ENCODE measurements around the gene NFYC. TPM values are rescaled to one million over a fixed set of nuclear protein-coding genes. Genes with fewer than 3 reads are reported as not detected.

Gene NFYC
- total RNA-seq, 2 donors from 2014 or later: 46.9 to 62.2 TPM

GRCh38 chr1:40690771-40691537, 550 bp upstream of the NFYC start:
- DNase-seq: no peak
- Histone ChIP-seq H3K4me1 (peaks cover 8% of the 10 kb centered on the region), H3K27me3 (no peaks in the 10 kb centered on the region), H3K4me3 (peak overlapping the region; percentile 70), H3K36me3 (no peaks in the 10 kb centered on the region), H3K9ac (ENCODE audit: low read depth in 2 of 2, low read length in 2 of 2) (peak overlapping the region; percentile 36 to 96), H3K27ac (peak overlapping the region; percentile 95), H3K9me3 (no peaks in the 10 kb centered on the region)
- TF ChIP-seq, protein P1, sequence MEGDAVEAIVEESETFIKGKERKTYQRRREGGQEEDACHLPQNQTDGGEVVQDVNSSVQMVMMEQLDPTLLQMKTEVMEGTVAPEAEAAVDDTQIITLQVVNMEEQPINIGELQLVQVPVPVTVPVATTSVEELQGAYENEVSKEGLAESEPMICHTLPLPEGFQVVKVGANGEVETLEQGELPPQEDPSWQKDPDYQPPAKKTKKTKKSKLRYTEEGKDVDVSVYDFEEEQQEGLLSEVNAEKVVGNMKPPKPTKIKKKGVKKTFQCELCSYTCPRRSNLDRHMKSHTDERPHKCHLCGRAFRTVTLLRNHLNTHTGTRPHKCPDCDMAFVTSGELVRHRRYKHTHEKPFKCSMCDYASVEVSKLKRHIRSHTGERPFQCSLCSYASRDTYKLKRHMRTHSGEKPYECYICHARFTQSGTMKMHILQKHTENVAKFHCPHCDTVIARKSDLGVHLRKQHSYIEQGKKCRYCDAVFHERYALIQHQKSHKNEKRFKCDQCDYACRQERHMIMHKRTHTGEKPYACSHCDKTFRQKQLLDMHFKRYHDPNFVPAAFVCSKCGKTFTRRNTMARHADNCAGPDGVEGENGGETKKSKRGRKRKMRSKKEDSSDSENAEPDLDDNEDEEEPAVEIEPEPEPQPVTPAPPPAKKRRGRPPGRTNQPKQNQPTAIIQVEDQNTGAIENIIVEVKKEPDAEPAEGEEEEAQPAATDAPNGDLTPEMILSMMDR (IDR thresholded peaks at IDR 0.05): no peak
- intact Hi-C loops (cut with DNase I): no loop called here

DNA sequence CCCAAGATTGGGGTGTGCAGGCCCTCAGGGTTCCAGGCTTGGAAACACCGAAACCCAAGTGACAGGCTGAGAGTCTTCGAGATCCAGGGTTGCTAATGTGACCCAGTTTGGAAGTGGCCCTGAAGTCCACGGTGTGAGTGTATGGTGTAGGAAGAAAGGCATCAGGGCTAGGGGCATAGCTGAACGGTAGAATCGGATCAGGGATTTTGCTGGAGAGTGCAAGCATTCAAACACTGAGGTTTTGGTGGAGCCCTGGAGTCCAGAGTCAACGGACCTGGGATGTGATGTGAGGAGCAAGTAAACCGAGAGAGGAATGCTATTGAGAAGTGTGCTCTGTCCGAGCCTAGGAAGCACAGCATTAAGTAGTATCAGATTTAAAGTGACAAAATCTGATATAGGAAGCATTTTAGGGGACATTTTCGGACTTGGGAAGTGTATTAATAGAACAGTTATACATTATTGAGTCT, 958 bp downstream of the NFYC start:
- peak overlapping the region; percentile 96 to 97 for H3K9ac ChIP-seq (ENCODE audit: low read depth in 2 of 2, low read length in 2 of 2)
- TF ChIP-seq, protein P1 (IDR thresholded peaks at IDR 0.05): no peak
- H3K36me3 ChIP-seq: no peaks in the 10 kb centered on the region
- peak overlapping the region; percentile 95 for H3K27ac ChIP-seq
- H3K4me1 ChIP-seq: peaks cover 8% of the 10 kb centered on the region
- no peaks in the 10 kb centered on the region for H3K9me3 ChIP-seq
- no peak for DNase-seq
- H3K4me3 ChIP-seq: peak overlapping the region; percentile 70
- intact Hi-C loops (cut with DNase I): no loop called here
- H3K27me3 ChIP-seq: no peaks in the 10 kb centered on the region

GRCh38 chr1:40693425-40693824, 1.9 kb downstream of the NFYC start:
- no peak for DNase-seq
- H3K27ac ChIP-seq: no peak overlapping the region
- no peak overlapping the region for H3K4me3 ChIP-seq
- H3K9ac ChIP-seq (ENCODE audit: low read depth in 2 of 2, low read length in 2 of 2): no peak overlapping the region
- H3K9me3 ChIP-seq: no peaks in the 10 kb centered on the region
- peaks cover 8% of the 10 kb centered on the region for H3K4me1 ChIP-seq
- H3K27me3 ChIP-seq: no peaks in the 10 kb centered on the region
- TF ChIP-seq, protein P1 (IDR thresholded peaks at IDR 0.05): no peak
- intact Hi-C loops (cut with DNase I): no loop called here
- no peaks in the 10 kb centered on the region for H3K36me3 ChIP-seq

DNA sequence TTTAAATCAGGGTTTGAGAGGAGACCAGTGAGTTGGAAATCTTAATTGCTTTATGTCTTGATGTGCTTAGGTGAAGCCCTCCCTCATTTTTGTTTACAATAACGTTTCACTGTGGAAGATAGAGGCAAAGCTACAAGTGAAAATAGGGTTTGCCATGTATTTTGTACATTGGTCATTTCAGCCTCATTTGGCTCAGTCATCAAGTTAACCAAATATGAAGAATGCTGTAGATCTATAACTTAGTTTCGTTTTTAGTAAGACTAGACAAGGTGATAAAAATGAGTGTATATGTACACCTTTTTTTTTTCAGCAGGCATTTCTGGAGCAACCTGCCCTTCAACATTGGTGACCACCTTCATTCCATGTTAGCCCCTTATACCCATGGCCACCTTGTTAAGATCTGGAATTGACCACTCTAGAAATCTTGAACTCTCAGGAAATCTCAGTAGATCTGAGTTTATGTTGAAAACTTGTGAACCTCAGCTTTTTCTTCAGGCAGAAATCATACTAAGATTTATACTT, 2.9 kb downstream of the NFYC start:
- no peaks in the 10 kb centered on the region for H3K27me3 ChIP-seq
- TF ChIP-seq, protein P1 (IDR thresholded peaks at IDR 0.05): no peak
- intact Hi-C loops (cut with DNase I): no loop called here
- no peak overlapping the region for H3K27ac ChIP-seq
- H3K9ac ChIP-seq (ENCODE audit: low read depth in 2 of 2, low read length in 2 of 2): no peak overlapping the region
- no peaks in the 10 kb centered on the region for H3K36me3 ChIP-seq
- no peak for DNase-seq
- no peaks in the 10 kb centered on the region for H3K9me3 ChIP-seq
- no peak overlapping the region for H3K4me3 ChIP-seq
- H3K4me1 ChIP-seq: peaks cover 8% of the 10 kb centered on the region

DNA sequence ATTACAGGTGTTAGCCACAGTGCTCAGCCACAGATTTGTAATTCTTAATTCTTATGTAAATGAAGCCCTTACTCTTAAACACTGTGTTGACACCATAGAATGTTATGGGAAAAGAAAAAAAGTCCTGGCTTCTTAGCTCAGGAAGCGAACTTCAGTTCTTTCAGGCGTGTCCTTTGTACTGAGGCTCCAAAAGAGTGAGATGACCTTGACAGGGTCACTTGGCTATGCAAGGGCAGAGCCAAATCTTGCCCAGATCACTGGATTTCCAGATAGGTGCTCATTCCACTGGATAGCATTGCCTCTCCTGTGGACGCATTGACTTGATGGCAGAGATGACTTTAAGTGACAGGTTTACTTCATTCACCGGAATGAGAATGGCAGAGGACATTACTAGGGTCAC, 4.8 kb downstream of the NFYC start:
- Histone ChIP-seq H3K9ac (ENCODE audit: low read depth in 2 of 2, low read length in 2 of 2) (no peak overlapping the region), H3K4me3 (no peak overlapping the region), H3K4me1 (peaks cover 8% of the 10 kb centered on the region), H3K27me3 (no peaks in the 10 kb centered on the region), H3K36me3 (no peaks in the 10 kb centered on the region), H3K9me3 (no peaks in the 10 kb centered on the region), H3K27ac (no peak overlapping the region)
- TF ChIP-seq, protein P1 (IDR thresholded peaks at IDR 0.05): no peak
- intact Hi-C loops (cut with DNase I): no loop called here
- DNase-seq: no peak
